ENCODE results near the gene DHRS12. TPM values are rescaled to one million over a fixed set of nuclear protein-coding genes. Genes with fewer than 3 reads are reported as not detected.

DHRS12 gene
- total and polyA plus RNA-seq, 12 donors: 5.5 to 20.6 (median 10.3) TPM

DNA sequence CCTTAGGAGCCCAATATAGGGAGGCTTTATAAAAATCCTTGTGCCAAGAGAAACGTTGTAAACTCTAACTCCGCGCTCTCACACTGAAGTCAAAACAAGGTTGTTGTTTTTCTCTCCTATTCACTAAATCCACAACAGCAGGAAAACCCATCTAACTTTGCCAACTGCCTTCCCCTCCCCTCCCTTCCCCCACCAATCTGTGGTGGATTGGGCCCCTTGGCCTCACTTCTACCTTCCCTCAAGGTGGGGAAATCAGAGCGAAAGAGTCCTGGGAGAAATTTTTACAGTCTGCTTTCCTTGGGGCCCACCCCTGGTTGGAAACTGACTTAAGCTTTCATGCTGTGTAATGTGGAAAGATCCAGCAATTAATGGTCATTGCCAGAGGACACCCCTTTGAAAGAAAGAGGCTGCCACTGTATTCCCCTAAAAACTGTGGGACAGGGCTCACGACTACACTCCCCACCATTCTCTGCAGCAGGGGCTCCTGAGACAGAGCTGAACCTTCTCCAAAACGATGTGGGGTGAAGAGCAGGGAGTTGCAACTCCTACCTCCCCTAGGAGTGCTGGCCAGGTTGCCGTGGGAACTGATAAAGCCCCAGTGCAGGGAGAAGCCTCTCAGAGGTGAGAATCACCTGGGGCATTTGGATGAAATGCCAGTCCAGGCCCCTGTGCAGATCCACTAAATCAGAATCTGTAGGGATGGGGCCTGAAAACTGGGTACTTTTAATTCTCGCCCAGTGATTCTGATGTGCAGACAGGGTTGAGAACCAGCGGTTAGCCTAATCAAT, 1.1 kb downstream of the DHRS12 start:
- TF ChIP-seq, protein P1, sequence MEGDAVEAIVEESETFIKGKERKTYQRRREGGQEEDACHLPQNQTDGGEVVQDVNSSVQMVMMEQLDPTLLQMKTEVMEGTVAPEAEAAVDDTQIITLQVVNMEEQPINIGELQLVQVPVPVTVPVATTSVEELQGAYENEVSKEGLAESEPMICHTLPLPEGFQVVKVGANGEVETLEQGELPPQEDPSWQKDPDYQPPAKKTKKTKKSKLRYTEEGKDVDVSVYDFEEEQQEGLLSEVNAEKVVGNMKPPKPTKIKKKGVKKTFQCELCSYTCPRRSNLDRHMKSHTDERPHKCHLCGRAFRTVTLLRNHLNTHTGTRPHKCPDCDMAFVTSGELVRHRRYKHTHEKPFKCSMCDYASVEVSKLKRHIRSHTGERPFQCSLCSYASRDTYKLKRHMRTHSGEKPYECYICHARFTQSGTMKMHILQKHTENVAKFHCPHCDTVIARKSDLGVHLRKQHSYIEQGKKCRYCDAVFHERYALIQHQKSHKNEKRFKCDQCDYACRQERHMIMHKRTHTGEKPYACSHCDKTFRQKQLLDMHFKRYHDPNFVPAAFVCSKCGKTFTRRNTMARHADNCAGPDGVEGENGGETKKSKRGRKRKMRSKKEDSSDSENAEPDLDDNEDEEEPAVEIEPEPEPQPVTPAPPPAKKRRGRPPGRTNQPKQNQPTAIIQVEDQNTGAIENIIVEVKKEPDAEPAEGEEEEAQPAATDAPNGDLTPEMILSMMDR (IDR thresholded peaks at IDR 0.05): no peak
- Histone ChIP-seq H3K4me3 (peak overlapping the region in 9 of 10 donors; percentile 53 to 87 (median 65)), H3K27ac (peak overlapping the region; percentile 97 to 100 (median 100)), H3K27me3 (no peaks in the 10 kb centered on the region), H3K4me1 (peaks cover 14 to 62% (median 40%) of the 10 kb centered on the region in 9 donors), H3K9me3 (no peaks in the 10 kb centered on the region), H3K36me3 (peaks cover 0 to 14% (median 0%) of the 10 kb centered on the region in 9 donors)
- DNase-seq (no peak), ATAC-seq (peak in 2 of 8 donors; percentile 0 to 1)
- intact Hi-C loops (cut with DNase I): loop anchor here in 7 of 10 donors (1.0 to 10.0 kb wide), 5 partner anchors 218 to 351 kb away; partner anchors contain the start of genes WDFY2 (in 5 of the 7) and INTS6 (in 4 of the 7)
- 47 to 52% methylated on average over 9 of the region's 9 CpGs for WGBS, 2 donors

DNA sequence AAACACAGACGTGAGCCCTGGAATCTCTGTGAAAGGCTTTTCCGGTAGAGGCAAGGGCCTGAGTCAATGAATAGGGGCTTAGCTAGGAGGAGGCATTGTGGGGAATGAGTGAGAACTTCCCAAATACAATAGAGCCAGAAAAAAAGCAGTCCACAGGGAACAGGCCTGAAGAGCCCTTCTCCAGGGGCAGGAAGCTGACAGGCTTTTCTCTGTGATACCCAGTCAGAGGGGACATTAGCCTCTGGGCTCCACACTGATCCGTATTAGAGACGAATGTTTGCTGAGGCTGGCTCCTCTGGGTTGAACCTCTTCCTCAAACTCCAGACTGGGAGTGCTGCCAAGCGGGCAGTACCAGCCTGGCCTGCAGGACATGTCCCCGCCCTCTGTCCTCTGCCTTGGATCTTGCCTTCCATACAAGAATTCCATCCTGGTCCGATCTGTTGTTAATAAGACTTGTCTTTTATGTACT, 2.3 kb downstream of the DHRS12 start:
- Histone ChIP-seq H3K36me3 (peaks cover 0 to 25% (median 0%) of the 10 kb centered on the region in 9 donors), H3K4me1 (peaks cover 14 to 58% (median 40%) of the 10 kb centered on the region in 9 donors), H3K9me3 (no peaks in the 10 kb centered on the region), H3K4me3 (no peak overlapping the region), H3K27me3 (no peaks in the 10 kb centered on the region), H3K27ac (peak overlapping the region; percentile 57 to 100 (median 99))
- intact Hi-C loops (cut with DNase I): loop anchor here in 6 of 10 donors (2.0 to 10.0 kb wide), 4 partner anchors 217 to 349 kb away; partner anchors contain the start of genes WDFY2 (in 5 of the 6) and INTS6 (in 3 of the 6)
- WGBS, 2 donors: 31 to 36% methylated on average over 7 of the region's 7 CpGs
- ATAC-seq (peak in 6 of 8 donors; percentile 19 to 51 (median 37)), DNase-seq (peak; percentile 75 to 80)
- TF ChIP-seq, protein P1 (IDR thresholded peaks at IDR 0.05): no peak

DNA sequence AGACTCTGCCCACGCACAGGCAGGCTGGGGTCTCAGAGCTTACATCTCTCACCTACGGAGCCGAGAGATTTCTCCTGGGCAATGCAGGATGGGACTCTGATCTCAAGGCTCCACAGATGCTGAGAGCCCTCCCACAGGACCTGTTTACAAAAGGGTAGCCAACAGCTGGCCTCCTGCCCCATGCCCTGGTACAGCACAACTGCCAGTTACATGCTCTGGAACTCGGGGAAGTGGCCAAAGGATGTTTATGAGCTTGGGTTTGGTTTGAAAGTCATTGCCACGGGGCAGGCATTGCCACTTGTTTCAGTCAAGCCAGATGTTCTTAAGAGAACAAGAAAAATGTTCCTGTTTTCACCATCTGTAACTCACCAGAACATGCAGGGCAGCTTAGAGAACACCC, 3.5 kb downstream of the DHRS12 start:
- Histone ChIP-seq H3K36me3 (peaks cover 0 to 35% (median 0%) of the 10 kb centered on the region in 9 donors), H3K4me1 (peaks cover 14 to 47% (median 40%) of the 10 kb centered on the region in 9 donors), H3K27ac (peak overlapping the region in 8 of 10 donors; percentile 57 to 100 (median 100)), H3K4me3 (no peak overlapping the region), H3K27me3 (no peaks in the 10 kb centered on the region), H3K9me3 (no peaks in the 10 kb centered on the region)
- intact Hi-C loops (cut with DNase I): loop anchor here in 5 of 10 donors (5.0 to 10.0 kb wide), 2 partner anchors 216 to 348 kb away; partner anchors contain the start of genes WDFY2 (in 3 of the 5) and INTS6 (in 2 of the 5)
- WGBS, 2 donors: 76 to 77% methylated on average over 5 of the region's 5 CpGs
- ATAC-seq (peak in 1 of 8 donors; percentile 18), DNase-seq (no peak)
- TF ChIP-seq, protein P1 (IDR thresholded peaks at IDR 0.05): no peak

DNA sequence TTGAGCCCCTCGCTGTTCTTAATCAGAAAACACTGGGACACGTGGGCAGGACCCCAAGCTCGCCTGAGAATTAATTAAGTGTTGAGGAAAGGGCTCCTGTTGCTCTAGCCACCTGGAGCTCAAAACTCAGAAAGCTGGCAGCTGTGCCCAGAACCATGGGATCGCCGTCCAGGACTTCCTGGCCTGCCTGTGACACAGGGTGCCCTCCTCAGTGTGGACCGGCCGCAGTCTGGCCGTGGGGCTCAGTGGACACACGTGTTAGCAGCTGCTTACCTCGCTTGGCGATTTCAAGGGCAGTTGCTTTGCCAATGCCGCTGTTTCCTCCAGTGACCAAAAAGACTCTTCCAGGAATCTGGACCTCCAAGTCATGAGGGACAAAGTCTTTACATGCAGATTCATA, 4.7 kb downstream of the DHRS12 start:
- intact Hi-C loops (cut with DNase I): loop anchor here in 3 of 10 donors (5.0 to 10.0 kb wide), 3 partner anchors 354 to 364 kb away; no protein-coding TSS in a partner anchor
- no peaks in the 10 kb centered on the region for H3K27me3 ChIP-seq
- no peak overlapping the region for H3K27ac ChIP-seq
- H3K36me3 ChIP-seq: peaks cover 0 to 40% (median 0%) of the 10 kb centered on the region in 9 donors
- no peak overlapping the region for H3K4me3 ChIP-seq
- DNase-seq: no peak
- 95% methylated on average over 12 of the region's 12 CpGs for WGBS, 2 donors
- TF ChIP-seq, protein P1 (IDR thresholded peaks at IDR 0.05): no peak
- H3K4me1 ChIP-seq: peaks cover 14 to 36% (median 28%) of the 10 kb centered on the region in 9 donors
- no peak for ATAC-seq
- no peaks in the 10 kb centered on the region for H3K9me3 ChIP-seq
